RPMI8226 (cell line): ENCODE results near the gene CRLF1.

Experiments
- DNase-seq: peaks from one replicate; pipeline ENCODE4 v3.0.0-alpha.2; 2015

The CRLF1 gene

GRCh38 chr19:18543814-18544475 lies 62.7 kb downstream of the CRLF1 start:
- DNase-seq: peak; percentile 95
